H1 (cell line): ENCODE measurements around the gene ALX1. TPM values are rescaled to one million over a fixed set of nuclear protein-coding genes. Genes with fewer than 3 reads are reported as not detected.
A peak's percentile ranks its signal among the peaks of the same experiment; 100 is the strongest.
"Not testable (repeated sequence)": the region's sequence is repeated elsewhere in the genome, so short reads cannot be mapped to it uniquely, and the experiment has no call there.

ENCODE experiments used
- CTCF ChIA-PET: fragments of 300-600 bp; sonication (Branson Sonifier 250); formaldehyde crosslinking; loops from one replicate; lab custom pipeline; 2021; ENCODE audit not compliant: partially characterized antibody; lab: Charles Lee
- POLR2A ChIA-PET: fragments of 300-600 bp; sonication (Branson Sonifier 250); formaldehyde crosslinking; loops from one replicate; lab custom pipeline; 2021; ENCODE audit warnings: inconsistent platforms; ENCODE audit not compliant: partially characterized antibody; lab: Charles Lee
- DNase-seq, 2 experiments: peaks; one replicate each; pipeline versions ENCODE4 v3.0.0 to v3.0.0-alpha.2; 2010 to 2022; ENCODE audit warnings: low spot score in 2 of 2, low read depth in 1 of 2, mixed read lengths in 1 of 2
- FAIRE-seq: peaks from 2 replicates; lab custom pipeline; 2011; peaks lifted over from hg19 to GRCh38; lab: Jason Lieb, UNC
- H2AFZ ChIP-seq: 2 replicates; pipeline ENCODE4 v1.8.1; 2012; ENCODE audit warnings: low read length, inconsistent platforms
- H2AK5ac ChIP-seq: 2 replicates; pipeline ENCODE4 v1.6.1; 2013; ENCODE audit warnings: low read depth, low read length
- H2BK120ac ChIP-seq: replicated peaks from 2 replicates; pipeline ENCODE3; 2013; ENCODE audit warnings: low read depth, low read length, inconsistent platforms
- H2BK12ac ChIP-seq: 2 replicates; pipeline ENCODE4 v1.6.1; 2013; ENCODE audit warnings: low read depth, low read length
- H2BK15ac ChIP-seq: 2 replicates; pipeline ENCODE4 v1.6.1; 2013; ENCODE audit warnings: low read length
- H2BK20ac ChIP-seq: 2 replicates; pipeline ENCODE4 v1.6.1; 2013; ENCODE audit warnings: low read length
- H2BK5ac ChIP-seq: 2 replicates; pipeline ENCODE4 v1.6.1; 2013; ENCODE audit warnings: low read depth, low read length
- H3K14ac ChIP-seq: 2 replicates; pipeline ENCODE4 v1.6.1; 2013; ENCODE audit warnings: inconsistent platforms; ENCODE audit not compliant: insufficient read length
- H3K18ac ChIP-seq: 2 replicates; pipeline ENCODE4 v1.6.1; 2013; ENCODE audit warnings: low read length; ENCODE audit errors: extremely low read depth
- H3K23ac ChIP-seq: 2 replicates; pipeline ENCODE4 v1.6.1; 2013; ENCODE audit warnings: inconsistent platforms; ENCODE audit not compliant: insufficient read length
- H3K23me2 ChIP-seq: 2 replicates; pipeline ENCODE4 v1.6.1; 2013; ENCODE audit warnings: low read depth, low read length
- H3K27ac ChIP-seq: 2 replicates; pipeline ENCODE4 v1.6.1; 2011; ENCODE audit warnings: low read depth, low read length, inconsistent platforms
- H3K27me3 ChIP-seq, 4 experiments: replicated peaks in 1 of 4; 1 replicate in 1 of 4; 2 replicates in 3 of 4; pipeline versions ENCODE4 v1.6.1 to v1.8.1; 2011 to 2013; ENCODE audit warnings: low read length in 3 of 4, mild to moderate bottlenecking in 3 of 4, inconsistent platforms in 2 of 4, mixed read lengths in 2 of 4, moderate library complexity in 1 of 4; ENCODE audit not compliant: control insufficient read depth in 3 of 4, insufficient read depth in 3 of 4; ENCODE audit errors: extremely low read depth in 1 of 4
- H3K36me3 ChIP-seq, 4 experiments: 2 replicates each; pipeline versions ENCODE4 v1.6.1 to v1.8.1; 2011 to 2013; ENCODE audit warnings: mild to moderate bottlenecking in 4 of 4, low read length in 3 of 4, moderate library complexity in 2 of 4, control low read depth in 1 of 4, inconsistent platforms in 1 of 4; ENCODE audit not compliant: insufficient read depth in 4 of 4, control insufficient read depth in 2 of 4
- H3K4ac ChIP-seq: replicated peaks from 2 replicates; pipeline ENCODE3; 2013; ENCODE audit warnings: low read length, low read depth, mixed read lengths, inconsistent platforms; ENCODE audit not compliant: insufficient read length
- H3K4me1 ChIP-seq, 4 experiments: replicated peaks in 1 of 4; 1 replicate in 1 of 4; 2 replicates in 3 of 4; pipeline versions ENCODE4 v1.6.1 to v1.8.1; 2011 to 2013; ENCODE audit warnings: low read length in 3 of 4, inconsistent platforms in 2 of 4, mixed read lengths in 1 of 4; ENCODE audit not compliant: insufficient read depth in 4 of 4, control insufficient read depth in 3 of 4
- H3K4me2 ChIP-seq, 2 experiments: 2 replicates each; pipeline versions ENCODE4 v1.6.1 to v1.8.1; 2011 to 2013; ENCODE audit warnings: low read depth in 2 of 2, low read length in 2 of 2, control low read depth in 1 of 2, inconsistent platforms in 1 of 2, mild to moderate bottlenecking in 1 of 2; ENCODE audit not compliant: insufficient read depth in 1 of 2
- H3K4me3 ChIP-seq, 4 experiments: fragments of 200-600, 300-600 bp in 1 of 4; sonication (generic), shearing (Covaris generic), sonication (Bioruptor Twin) in 1 of 4; 2 replicates each; pipeline versions ENCODE4 v1.5.1 to v1.8.1; 2011 to 2016; ENCODE audit warnings: low read length in 4 of 4, low read depth in 3 of 4, control low read depth in 2 of 4, inconsistent platforms in 2 of 4, mild to moderate bottlenecking in 2 of 4, mixed read lengths in 1 of 4, moderate library complexity in 1 of 4; ENCODE audit not compliant: insufficient read depth in 2 of 4; ENCODE audit errors: extremely low read depth in 1 of 4
- H3K56ac ChIP-seq: replicated peaks from 2 replicates; pipeline ENCODE3; 2013; ENCODE audit warnings: low read depth, mild to moderate bottlenecking, mixed read lengths, low read length, inconsistent platforms; ENCODE audit not compliant: insufficient read length
- H3K79me1 ChIP-seq: 2 replicates; pipeline ENCODE4 v1.6.1; 2013; ENCODE audit warnings: low read depth, low read length, control low read depth
- H3K79me2 ChIP-seq, 2 experiments: 2 replicates each; pipeline versions ENCODE4 v1.6.1 to v1.8.1; 2012 to 2013; ENCODE audit warnings: low read length in 2 of 2, mild to moderate bottlenecking in 2 of 2, inconsistent platforms in 1 of 2; ENCODE audit not compliant: insufficient read depth in 2 of 2, control insufficient read depth in 1 of 2
- H3K9ac ChIP-seq, 4 experiments: replicated peaks in 1 of 4; 1 replicate in 1 of 4; 2 replicates in 3 of 4; pipeline versions ENCODE4 v1.6.1 to v1.8.1; 2011 to 2013; ENCODE audit warnings: low read depth in 3 of 4, low read length in 3 of 4, control low read depth in 2 of 4, mild to moderate bottlenecking in 2 of 4, moderate library complexity in 2 of 4, inconsistent platforms in 1 of 4; ENCODE audit errors: extremely low read depth in 1 of 4
- H3K9me3 ChIP-seq, 2 experiments: 2 replicates each; pipeline versions ENCODE4 v1.6.1 to v1.8.1; 2012 to 2013; ENCODE audit warnings: mild to moderate bottlenecking in 2 of 2, moderate library complexity in 2 of 2, control low read depth in 1 of 2, inconsistent platforms in 1 of 2, low read depth in 1 of 2, low read length in 1 of 2, mixed read lengths in 1 of 2; ENCODE audit not compliant: insufficient read depth in 2 of 2
- H4K20me1 ChIP-seq, 2 experiments: replicated peaks in 1 of 2; 2 replicates each; pipeline versions ENCODE3 to v1.8.1; 2011 to 2013; ENCODE audit warnings: inconsistent platforms in 2 of 2, low read length in 2 of 2, mild to moderate bottlenecking in 1 of 2; ENCODE audit not compliant: insufficient read depth in 2 of 2, control insufficient read depth in 1 of 2
- H4K5ac ChIP-seq: 2 replicates; pipeline ENCODE4 v1.6.1; 2013; ENCODE audit warnings: low read length, low read depth, mixed read lengths, inconsistent platforms; ENCODE audit not compliant: insufficient read length
- H4K8ac ChIP-seq: 2 replicates; pipeline ENCODE4 v1.8.0; 2013; ENCODE audit warnings: mild to moderate bottlenecking, moderate library complexity, low read length, inconsistent platforms; ENCODE audit not compliant: insufficient read depth; ENCODE audit errors: extremely low read depth
- H4K91ac ChIP-seq: replicated peaks from 2 replicates; pipeline ENCODE3; 2013; ENCODE audit warnings: low read length, mixed read lengths, inconsistent platforms; ENCODE audit not compliant: insufficient read length
- YY1 ChIP-seq: IDR thresholded peaks from 2 replicates; pipeline ENCODE4 v1.6.1; 2011; ENCODE audit warnings: low read depth, mild to moderate bottlenecking, low read length
- WGBS, 2 experiments: shearing (Covaris generic) in 1 of 2; methylation state at CpG; one replicate each; pipeline versions ENCODE4 v1.1.6 to v1.1.7; 2013 to 2015; ENCODE audit warnings: low lambda C conversion rate in 2 of 2, mixed read lengths in 2 of 2, inconsistent platforms in 1 of 2, low coverage in 1 of 2, missing lambda C conversion rate in 1 of 2; ENCODE audit not compliant: insufficient replicate concordance in 2 of 2, insufficient coverage in 1 of 2, insufficient read length in 1 of 2; ENCODE audit errors: extremely low coverage in 1 of 2, missing lambda C conversion rate in 1 of 2; 5-methylcytosine and 5-hydroxymethylcytosine counted together
- polyA plus RNA-seq, 7 experiments: library from polyadenylated mRNA; depleted of rRNA in 3 of 7; stranded (reverse) in 5 of 7; unstranded in 2 of 7; fragments of >200 nt in 5 of 7; fragments of 200-250 nt in 2 of 7; gene quantifications; 1 replicate in 5 of 7; 2 replicates in 1 of 7; 4 replicates in 1 of 7; pipeline versions ENCODE4 v1.2.1 to v1.2.3, GENCODE V29; 2011 to 2013; ENCODE audit warnings: missing spikeins in 2 of 7, mixed read lengths in 2 of 7
- total RNA-seq: library from RNA; stranded (reverse); fragmentation: NEBNext Ultra II Directional; extraction: Animal tissue kit (Norgen Biotek cat#: 25700); gene quantifications from 2 replicates; pipeline ENCODE4 v1.2.1, GENCODE V29; 2021

Gene ALX1
- total and polyA plus RNA-seq, 2 of the 8 experiments (the other 6 are each of a cell fraction or from before 2014, with no cell fraction given) = 0.41 to 0.73 TPM

- H3K36me3 ChIP-seq, H3K14ac ChIP-seq, H2BK15ac ChIP-seq, H2BK120ac ChIP-seq, H4K20me1 ChIP-seq, H2AK5ac ChIP-seq, H2BK12ac ChIP-seq, H2BK20ac ChIP-seq, FAIRE-seq, H3K56ac ChIP-seq, H2BK5ac ChIP-seq, H3K79me1 ChIP-seq, H3K9me3 ChIP-seq, H3K18ac ChIP-seq, H3K27me3 ChIP-seq, H3K79me2 ChIP-seq, H3K27ac ChIP-seq, H4K8ac ChIP-seq, H4K5ac ChIP-seq, H4K91ac ChIP-seq, H3K4ac ChIP-seq, H3K23me2 ChIP-seq, CTCF ChIA-PET, H3K23ac ChIP-seq, H3K4me1 ChIP-seq: not testable (repeated sequence)
- TF ChIP-seq YY1 = peak; percentile 74
- peak overlapping the region in 2 of 4 experiments; percentile 20 to 67; a peak in 3 of 7 replicates for H3K9ac ChIP-seq
- H3K4me3 ChIP-seq = peak overlapping the region in 3 of 4 experiments; percentile 17 to 54 (median 23); a peak in 5 of 8 replicates
- WGBS, 2 experiments = 71% methylated on average over 30 of the region's 33 CpGs; no CpG with 5 or more reads in 1 of the 2 experiments
- 0 out of 2 replicates have a peak overlapping the region, but pooled peaks have one; percentile 81 for H2AFZ ChIP-seq
- POLR2A ChIA-PET = interaction anchor here (0.7 to 1.7 kb wide), 6 partner anchors 8 to 335 kb away, joined by 3 to 7 read pairs (median 3); no protein-coding TSS in a partner anchor
- H3K4me2 ChIP-seq = peak overlapping the region in 1 of 2 experiments; percentile 29; a peak in 1 of 4 replicates
- peak in 1 of 2 experiments; percentile 73 for DNase-seq
Observed at GRCh38 chr12:85317866-85318636, 38.0 kb downstream of the ALX1 start.
